EH (cell line): Measurements from ENCODE around the gene PLA2G4D.

Experiments
- DNase-seq: peaks from one replicate; pipeline ENCODE4 v3.0.0-alpha.2; 2015; ENCODE audit warnings: low read depth

Gene PLA2G4D

DNA sequence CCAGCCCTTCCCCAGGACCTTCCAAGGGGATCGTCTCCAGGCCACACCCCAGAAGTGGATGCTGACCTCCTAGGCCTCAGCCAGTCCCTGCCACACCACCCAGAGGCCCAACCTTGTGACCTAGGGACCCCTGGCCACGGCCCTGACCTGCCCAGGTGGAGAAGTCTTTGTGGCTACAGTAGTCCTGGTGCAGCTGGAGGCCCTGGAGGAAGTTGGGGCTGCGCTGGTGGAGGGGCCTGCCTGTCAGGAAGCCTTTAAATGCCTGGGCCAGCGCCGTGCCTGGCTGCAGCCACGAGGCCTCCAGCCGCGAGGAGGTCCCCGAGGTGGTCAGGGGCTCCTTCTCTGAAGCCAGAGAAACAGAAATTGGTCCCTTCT lies 23.4 kb downstream of the PLA2G4D start:
- no peak for DNase-seq

DNA sequence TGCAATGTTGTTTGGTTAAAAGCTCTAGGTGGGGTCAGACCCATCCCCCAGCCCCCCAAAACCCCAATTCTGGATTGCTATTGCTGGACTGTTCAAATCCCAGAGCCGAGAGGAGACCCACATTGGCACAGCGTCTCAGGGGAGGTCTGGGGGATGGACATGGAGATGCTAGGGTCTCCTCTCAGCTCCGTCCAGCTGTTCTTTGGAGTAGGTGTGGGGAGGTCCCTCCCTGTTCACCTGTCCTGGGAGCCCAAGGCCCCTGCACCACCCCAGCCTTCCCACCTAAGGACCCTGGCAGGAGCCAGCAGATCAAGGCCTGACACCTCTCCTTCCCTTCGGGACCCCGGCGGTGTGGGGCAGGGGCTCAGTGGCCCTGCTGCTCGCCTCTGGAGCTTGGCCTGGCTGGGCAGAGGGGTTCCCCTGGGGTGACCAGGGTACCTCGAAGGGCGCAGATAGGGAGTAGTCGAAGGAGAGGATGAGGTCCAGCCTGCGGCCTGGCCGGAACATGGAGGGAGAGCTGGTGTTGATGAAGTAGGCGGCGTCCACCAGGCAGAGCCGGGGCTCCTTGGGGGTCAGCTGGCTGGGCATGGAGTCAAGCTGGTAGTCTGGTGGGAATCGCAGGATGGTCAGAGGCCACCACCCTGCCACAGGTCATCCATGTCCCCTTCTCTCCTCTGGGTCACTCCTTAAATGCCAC lies 23.9 kb downstream of the PLA2G4D start:
- DNase-seq, result no peak

DNA sequence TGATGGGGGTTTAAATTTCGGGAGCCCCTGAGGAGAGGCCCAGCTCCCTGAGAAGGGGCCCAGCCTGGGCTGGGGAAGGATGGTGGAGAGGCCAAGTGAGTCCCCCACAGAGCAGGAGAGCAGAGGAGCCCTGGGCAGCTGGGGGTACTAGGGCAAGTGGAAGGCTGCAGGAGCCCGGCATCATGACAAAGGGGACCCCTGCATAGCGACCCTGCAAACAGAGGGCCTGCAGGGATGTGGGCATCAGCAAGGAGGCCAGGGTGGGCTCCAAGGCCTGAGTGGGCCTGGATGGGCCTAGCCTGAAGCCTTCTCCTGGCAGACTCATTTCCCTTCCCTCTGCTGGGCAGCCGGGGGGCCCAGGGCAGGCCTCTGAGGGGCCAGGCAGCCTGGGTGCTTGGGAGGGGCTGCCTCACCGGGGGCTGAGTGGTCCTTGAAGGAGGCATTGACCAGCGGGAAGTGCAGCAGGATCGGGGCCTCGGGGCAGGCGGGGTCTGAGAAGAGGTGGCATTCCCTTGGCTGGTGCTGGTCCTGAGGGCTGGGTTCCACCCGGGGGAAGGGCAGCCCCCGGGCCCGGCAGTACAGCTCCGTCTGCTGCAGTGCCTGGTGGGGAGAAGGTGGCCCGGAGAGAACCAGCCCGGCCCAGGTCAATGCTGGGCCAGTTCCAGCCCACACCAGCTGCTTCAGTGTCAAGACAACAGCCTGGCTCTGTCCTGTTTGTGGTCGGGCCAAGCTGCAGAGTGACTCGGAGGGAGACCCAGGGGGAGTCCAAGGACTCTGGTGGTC lies 24.7 kb downstream of the PLA2G4D start:
- DNase-seq, result no peak

DNA sequence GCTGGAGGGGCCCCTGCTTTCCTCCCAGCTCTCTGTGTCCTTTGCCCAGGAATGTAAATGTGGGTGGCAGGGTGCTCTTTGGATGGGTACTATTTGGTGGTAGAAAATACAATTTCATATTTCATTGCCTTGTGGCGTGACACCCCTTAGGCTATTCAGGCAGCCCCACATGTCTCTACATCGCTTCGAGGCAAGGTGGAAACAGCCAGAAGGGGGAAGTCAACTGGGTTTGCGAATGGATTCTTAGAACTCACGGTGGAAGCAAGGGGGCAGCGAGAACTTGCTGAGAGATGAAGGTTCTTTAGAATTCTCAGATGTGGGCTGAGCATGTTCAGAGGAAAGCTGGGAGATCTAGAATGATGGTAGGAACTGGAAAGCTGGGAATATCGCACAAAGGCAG lies 25.3 kb downstream of the PLA2G4D start:
- no peak for DNase-seq

DNA sequence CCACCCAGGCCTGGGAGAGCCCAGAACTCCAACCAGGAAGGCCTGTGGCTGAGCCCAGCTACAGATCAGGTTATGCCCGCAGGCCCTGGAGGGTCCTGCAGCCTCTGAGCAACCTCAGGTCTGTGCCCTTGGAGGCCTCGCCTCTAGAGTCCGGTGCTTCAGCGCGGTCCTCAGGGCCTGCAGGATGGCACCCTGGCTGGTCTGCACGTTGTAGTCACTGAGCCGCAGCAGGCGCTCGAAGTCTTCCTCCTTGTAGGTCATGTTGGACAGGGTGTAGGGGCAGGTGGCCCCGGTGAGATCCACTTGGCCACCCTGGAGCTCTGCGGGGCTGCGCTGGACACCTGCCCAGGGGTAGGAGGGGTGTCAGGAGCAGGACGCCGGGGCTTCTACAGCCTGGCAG lies 25.8 kb downstream of the PLA2G4D start:
- DNase-seq, result no peak

DNA sequence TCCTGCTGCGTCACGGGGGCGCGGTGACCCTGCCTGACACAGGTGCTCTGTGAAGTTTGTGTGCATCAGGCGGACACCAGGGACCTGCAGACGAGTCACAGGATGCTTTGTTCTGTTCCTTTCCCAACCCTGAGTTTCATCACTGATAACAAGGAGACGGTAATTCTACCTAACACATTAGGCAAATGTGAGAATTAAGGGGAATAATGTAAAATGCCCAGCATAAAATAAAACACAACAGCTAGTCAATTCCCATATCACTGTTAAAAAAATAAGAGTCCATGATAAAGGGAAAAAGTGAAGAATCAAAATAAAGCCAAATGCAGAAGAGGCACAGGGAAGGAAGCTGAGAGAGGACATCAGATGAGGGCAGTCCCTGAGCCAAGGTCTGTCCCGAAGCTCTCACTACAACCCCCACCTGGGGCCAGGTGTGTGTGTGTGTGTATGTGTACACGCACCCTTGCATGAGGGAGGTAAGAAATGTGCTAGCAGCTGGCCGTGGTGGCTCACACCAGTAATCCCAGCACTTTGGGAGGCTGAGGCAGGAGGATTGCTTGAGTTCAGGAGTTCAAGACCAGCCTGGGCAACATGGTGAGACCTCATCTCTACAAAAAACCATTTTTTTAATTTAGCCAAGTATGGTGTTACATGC lies 27.5 kb downstream of the PLA2G4D start:
- DNase-seq, result no peak

DNA sequence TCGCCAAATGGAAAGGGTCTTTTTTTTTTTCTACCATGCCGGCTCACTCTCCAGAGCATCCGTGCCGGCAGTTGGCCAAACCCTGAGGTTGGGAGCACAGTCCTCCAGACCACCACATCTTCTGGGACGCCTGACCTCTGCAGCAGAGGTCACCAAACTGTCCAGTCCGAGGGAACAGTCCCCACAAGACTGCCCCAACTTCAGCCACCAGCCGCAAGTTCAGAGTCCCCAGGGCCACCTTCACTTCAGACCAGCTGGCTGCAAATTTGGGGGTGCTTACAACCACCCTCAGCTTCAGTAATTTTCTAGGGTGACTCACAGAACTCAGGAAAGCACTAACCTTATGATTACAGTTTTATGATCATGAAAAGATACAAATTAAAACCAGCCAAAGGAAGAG lies 28.9 kb downstream of the PLA2G4D start:
- no peak for DNase-seq

DNA sequence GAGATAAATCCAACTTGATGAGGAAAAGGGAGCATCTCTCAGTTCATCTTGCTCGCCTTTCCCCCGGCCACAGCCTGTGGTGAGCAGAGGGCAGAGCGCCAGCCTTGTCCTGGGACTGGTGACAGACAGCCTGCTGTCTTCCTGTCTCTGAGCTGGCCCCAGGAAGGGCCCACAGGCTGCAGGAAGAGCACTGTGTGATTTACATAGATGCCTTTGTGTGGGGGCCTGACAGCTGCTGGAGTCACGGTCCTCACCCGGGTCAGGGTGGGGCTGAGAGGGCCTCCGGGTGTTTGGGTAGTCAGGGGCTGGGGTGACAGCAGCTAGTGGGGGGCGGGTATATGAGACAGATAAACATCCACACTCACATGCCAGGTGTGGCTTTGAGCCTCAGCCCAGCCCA lies 29.3 kb downstream of the PLA2G4D start:
- peak; percentile 43 for DNase-seq

DNA sequence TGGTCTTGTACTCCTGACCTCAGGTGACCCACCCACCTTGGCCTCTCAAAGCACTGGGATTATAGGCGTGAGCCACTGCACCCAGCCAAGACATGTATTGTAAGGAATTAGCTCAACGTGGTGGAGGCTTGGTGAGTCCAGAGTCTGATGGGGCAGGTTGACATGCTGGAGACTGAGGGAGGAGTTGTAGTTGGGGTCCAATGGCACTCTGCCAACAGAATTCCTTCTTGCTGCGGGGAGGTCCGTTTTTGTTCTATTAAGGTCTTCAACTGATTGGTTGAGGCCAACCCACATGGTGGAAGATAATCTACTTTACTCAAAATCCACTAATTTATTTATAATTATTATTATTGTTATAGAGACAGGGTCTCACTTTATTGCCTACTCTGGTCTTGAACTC lies 30.1 kb downstream of the PLA2G4D start:
- DNase-seq, result no peak

DNA sequence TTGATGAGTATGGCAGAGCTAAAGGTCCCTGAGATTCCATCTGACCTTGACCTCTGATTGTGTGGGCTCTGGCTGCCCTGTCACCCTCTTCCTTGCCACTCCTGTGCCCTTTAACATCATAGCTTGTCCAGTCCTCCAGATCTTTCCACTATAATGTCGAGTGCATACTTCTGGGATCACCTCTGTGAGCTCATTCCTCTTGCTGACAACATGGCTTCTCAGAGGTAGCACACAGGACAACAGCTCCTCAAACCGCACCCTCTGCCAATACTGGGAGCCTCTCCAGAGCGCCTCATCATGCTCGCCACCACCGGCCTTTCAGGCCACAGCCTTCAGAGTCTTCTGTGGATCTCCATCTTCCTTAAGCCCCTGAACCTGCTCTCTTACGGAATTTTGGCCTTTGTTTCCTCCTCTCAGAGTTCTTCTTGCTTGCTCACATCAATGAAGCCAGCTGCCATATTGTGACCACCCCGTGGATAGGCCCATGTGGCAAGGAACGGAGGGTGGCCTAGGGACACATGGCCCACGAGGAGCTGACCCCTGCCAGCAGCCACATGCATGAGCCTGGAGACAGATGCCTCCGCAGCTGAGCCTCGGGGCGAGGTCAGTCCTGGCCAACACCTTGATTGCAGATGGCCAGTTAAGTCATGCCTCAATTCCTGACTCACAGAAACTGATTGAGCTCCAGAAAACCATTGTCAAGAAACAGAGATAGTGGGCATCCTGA lies 31.1 kb downstream of the PLA2G4D start:
- DNase-seq, result no peak

DNA sequence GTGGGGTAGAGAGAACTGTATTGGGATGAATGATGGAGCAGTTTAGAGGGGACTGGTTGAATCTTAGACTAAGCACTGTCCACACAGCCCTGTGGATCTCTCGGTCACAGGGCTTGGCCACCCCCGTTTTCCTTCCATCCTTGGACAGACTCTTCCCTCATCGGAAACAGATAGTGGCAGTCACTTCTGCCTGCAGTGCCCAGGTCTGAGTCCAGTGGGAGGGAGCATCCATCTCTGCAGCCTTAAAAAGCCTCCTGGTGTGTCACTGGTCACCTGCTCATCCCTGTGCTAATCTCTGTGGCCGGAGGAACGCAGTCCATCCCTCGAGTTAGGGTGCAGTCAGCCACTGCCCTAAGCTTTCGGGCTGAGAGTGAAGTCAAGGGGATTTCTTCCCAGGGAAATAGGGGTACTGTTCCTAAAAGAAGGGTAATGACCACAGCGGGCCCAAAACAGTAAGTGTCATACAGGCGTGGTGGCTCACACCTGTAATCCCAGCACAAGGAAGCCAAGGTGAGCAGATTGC lies 32.0 kb downstream of the PLA2G4D start:
- DNase-seq, result no peak

DNA sequence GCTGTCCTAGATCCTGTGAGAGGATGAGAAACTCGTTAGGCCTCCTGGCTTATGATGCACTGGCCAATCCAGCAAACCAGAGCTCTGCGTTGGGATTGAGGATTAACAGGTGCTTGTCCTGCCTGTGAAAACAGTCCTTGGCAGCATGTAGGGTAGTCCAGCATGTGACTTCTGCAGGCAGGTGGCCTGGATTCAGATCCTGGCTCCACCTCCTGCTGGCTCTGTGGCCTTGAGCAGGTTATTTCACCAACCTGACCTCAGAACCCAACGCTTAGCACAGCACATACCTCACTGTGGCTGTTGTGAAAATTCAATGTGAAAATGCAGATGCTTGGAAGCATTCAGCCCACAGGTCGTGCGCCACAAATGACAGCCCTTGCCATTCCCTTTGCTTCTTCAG lies 33.6 kb downstream of the PLA2G4D start:
- no peak for DNase-seq

DNA sequence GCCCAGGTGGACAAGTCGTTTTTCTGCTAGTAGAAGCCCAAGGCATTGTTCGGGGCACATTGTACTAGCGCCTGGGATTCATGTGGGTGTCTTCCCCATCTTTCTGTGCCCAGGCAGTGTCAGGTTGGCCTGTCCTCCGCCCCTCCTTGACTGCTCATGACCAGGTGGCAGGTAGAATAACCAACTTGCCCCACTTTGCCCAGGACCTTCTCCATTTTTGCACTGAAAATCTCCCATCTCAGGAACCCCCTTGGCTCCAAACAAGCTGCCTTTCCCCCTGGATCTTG lies 33.9 kb downstream of the PLA2G4D start:
- no peak for DNase-seq

DNA sequence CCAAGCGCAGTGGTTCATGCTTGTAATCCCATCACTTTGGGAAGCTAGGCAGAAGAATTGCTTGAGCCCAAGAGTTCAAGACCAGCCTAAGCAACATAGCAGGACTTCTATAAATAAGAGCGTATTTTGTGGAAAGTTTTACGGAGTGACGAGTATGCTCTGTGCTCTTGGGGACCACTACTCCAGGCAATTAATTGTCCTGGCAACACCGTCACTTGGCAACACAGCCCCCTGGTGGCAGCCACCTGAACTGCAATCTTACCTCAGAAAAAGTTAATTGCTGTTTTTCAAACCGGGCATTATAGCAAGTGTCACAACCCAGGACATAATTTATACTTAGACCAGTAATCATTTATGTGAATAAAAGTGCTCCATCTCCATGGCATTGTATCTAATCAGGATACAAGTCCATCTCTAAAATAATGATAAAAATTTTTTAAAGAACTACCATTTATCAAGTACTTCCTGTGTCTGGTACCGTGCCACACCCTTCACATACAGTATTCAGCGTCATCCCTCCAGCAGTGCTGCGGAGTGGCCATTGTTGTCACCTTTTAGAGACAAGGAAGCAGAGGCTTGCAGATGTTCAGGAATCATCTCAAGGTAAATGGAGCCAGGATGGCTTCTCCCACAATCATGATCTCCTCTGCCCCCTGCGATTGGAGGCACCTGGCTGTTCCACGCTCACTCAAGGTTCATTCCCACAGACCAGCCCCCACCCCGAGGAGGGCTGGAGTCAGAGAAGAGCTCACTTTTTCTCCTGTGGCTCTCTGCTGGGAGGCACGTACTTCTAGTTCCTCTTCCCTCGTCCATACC lies 34.5 kb downstream of the PLA2G4D start:
- peak; percentile 40 for DNase-seq

DNA sequence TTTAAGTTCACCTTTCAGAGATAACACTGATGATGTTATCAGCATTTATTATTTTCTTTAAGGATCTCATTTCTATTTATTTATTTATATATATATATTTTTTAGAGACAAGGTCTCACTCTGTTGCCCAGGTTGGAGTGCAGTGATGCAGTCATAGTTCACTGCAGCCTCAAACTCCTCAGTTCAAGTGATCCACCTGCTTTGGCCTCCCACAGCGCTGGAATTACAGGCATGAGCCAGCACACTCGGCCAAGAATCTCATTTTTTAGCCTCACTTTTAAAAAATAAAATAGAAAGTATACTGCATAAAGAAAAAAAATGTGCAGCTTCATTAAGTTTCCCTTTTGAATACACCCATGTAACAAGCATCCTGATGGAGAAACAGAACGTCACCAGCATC lies 35.6 kb downstream of the PLA2G4D start:
- DNase-seq, result no peak

DNA sequence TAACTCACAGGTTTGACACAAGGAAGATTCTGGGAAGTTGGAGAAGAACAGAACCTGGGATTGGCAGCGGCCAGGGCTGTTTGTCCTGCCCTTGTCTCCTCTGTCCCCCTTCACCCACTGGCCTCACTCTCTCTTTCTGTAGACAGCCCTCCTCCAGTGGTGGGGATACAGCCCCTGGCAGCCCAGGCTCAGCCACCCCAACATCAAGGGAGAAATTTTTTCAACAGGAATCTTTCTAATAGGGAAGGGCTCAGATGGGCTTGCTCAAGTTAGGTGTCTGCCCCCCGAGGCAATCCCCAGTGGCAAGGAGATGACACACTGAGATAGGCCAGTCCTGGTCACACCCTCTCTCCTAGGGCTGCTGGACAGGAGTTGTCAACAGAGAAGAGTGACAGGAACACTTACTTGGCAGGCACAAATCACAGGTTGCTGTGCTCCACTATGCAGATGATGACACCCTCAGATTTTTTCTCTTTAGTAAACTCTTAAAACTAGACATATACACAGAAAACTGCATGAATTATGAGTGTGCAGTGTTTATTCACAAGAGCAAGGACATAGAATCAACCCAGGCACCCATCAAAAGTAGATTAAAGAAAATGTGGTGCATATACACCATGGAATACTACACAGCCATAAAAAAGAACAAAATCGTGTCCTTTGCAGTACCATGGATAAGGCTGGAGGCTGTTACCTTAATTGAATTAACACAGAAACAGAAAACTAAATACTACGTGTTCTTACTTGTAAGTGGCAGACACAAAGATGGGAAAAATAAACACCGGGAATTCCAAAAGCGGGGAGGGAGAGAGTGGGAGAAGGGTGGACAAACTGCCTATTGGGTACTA lies 36.3 kb downstream of the PLA2G4D start:
- no peak for DNase-seq

DNA sequence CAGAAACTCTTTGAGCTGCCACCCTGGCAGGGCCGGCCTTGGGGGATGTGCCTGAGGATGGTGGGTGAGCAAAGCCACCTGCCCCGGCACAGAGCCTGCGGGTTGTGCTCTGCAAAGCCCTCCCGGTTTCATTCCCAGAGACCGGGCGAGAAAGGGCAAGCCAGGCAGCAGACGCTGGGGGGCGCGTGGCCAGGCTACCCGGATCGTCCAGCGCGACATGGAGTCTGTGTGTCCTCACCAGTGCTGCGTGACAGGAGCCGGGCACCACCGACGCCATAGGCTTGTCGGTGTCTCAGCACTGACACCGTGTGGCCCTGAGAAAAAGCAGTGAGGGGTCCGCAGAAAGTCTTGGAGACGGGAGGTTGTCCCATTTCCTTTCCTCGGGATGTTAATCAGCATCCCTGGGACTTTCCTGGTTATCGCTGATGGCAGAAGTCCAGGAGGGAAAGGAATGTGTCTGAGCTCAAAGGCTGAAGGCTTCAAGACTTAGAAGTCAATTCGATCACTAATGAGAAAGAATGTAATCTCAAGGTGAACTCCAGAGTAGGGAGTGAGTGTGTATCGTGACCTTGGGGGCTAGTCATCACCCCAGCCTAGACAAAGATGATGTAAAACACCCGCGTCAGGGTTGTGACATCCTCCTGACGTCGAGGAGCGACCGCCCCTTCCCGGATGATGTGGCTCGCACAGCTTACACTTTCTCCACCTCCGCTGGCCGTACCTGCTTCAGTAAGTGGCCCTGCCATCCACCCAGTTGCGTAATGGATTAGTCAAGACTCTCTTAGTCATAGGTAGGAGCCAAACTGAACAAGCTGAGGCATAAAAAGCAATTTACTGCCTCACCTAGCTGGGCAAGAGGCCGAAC lies 37.2 kb downstream of the PLA2G4D start:
- DNase-seq, result peak; percentile 78

DNA sequence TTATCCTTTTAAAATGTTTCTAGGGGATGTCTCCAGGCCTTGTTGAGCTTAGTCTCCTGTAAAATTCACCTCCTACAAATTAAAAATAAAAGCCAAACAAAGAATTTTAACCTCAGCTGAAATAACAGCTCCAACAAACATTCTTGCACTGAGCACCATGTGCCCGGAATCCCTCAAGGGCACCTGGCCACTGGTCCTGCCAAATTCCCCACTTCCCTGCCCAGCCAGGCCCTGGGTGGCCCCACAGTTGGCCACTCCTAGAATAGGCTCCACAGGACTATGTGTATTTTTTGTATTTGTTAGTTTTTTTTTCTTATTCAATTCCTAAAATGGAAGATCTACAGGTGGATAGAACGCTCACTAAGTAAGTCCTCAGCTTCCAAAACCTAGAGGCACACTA lies 40.4 kb downstream of the PLA2G4D start:
- no peak for DNase-seq

DNA sequence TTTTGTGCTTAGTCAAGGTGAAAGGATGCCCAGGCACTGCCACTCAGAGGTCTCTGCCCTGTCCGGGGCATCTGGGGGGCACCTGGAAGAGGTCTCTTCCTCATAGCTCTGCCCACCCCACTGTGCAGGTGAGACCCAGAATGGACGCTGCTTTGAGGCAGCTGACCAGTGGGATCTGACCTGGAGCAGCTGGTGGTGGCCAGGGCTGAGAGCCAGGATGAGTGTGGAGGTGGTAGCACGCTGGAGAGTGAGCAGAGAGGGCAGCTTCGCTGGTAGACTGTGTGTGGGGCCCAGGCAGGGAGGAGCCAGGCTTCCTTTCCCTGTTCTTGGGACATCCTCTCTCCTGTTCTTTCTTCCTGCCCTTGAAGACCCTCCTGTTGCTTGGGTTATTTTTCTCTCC lies 41.4 kb downstream of the PLA2G4D start:
- no peak for DNase-seq
